ENCODE data around the gene SMIM10L1. TPM values are rescaled to one million over a fixed set of nuclear protein-coding genes. Genes with fewer than 3 reads are reported as not detected.

Gene SMIM10L1
- total RNA-seq, 3 donors from 2014 or later, result 6.4 to 6.6 (median 6.4) TPM

- no peak overlapping the region for H3K4me3 ChIP-seq
- TF ChIP-seq POLR2AphosphoS5 (IDR thresholded peaks at IDR 0.05), result no peak
- TF ChIP-seq CTCF (IDR thresholded peaks at IDR 0.05), result no peak
- no peak for TF ChIP-seq POLR2A (IDR thresholded peaks at IDR 0.05)
- H3K27me3 ChIP-seq, result no peaks in the 10 kb centered on the region
- H3K27ac ChIP-seq, result no peak overlapping the region
- no peaks in the 10 kb centered on the region for H3K4me1 ChIP-seq
- intact Hi-C loops (cut with DNase I; ENCODE audit: low total_unique reads), result loop anchor here (5.0 kb wide), 1 partner anchor 268 kb away; no protein-coding TSS in a partner anchor
- no peaks in the 10 kb centered on the region for H3K9me3 ChIP-seq
- H3K36me3 ChIP-seq, result no peaks in the 10 kb centered on the region
- no peak for DNase-seq (ENCODE audit: low spot score in 2 of 2)
These were observed 33.2 kb downstream of the SMIM10L1 start for GRCh38 chr12:11204173-11204572.

- Histone ChIP-seq H3K27me3 (no peaks in the 10 kb centered on the region), H3K27ac (no peak overlapping the region), H3K4me1 (no peaks in the 10 kb centered on the region), H3K9me3 (no peaks in the 10 kb centered on the region), H3K4me3 (no peak overlapping the region), H3K36me3 (no peaks in the 10 kb centered on the region)
- no peak for DNase-seq (ENCODE audit: low spot score in 2 of 2)
- intact Hi-C loops (cut with DNase I; ENCODE audit: low total_unique reads), result no loop called here
- TF ChIP-seq POLR2A (IDR thresholded peaks at IDR 0.05) (no peak), CTCF (IDR thresholded peaks at IDR 0.05) (no peak), POLR2AphosphoS5 (IDR thresholded peaks at IDR 0.05) (no peak)
These were observed 38.1 kb downstream of the SMIM10L1 start for GRCh38 chr12:11209113-11209512.

Other genes starting within 250 kb of the SMIM10L1 start
- gene PRH2, start 242.0 kb upstream of the SMIM10L1 start, total RNA-seq, result not detected
- 1 to 10 TPM; 3.7 to 8.8 (median 7.9) TPM for gene TAS2R14, start 231.9 kb upstream of the SMIM10L1 start, total RNA-seq
- gene TAS2R50, start 184.3 kb upstream of the SMIM10L1 start, total RNA-seq, result 1 to 10 TPM; 4.0 to 6.2 (median 4.2) TPM
- 1 to 10 TPM; 4.6 to 7.9 (median 5.6) TPM for gene TAS2R20, start 172.9 kb upstream of the SMIM10L1 start, total RNA-seq
- 10 to 100 TPM in 2 of 3 donors, 1 to 10 TPM in 1; 4.2 to 10.5 (median 10.1) TPM for gene TAS2R19, start 148.6 kb upstream of the SMIM10L1 start, total RNA-seq
- gene TAS2R31, start 139.8 kb upstream of the SMIM10L1 start, total RNA-seq, result 1 to 10 TPM; 6.1 to 8.2 (median 6.9) TPM
- gene TAS2R46, start 108.9 kb upstream of the SMIM10L1 start, total RNA-seq, result 1 to 10 TPM; 3.2 to 4.6 (median 3.2) TPM
- 1 to 10 TPM; 5.2 to 9.2 (median 6.1) TPM for gene TAS2R43, start 78.9 kb upstream of the SMIM10L1 start, total RNA-seq
- 10 to 100 TPM in 2 of 3 donors, 1 to 10 TPM in 1; 8.6 to 17.0 (median 11.1) TPM for gene TAS2R30, start 36.5 kb upstream of the SMIM10L1 start, total RNA-seq
- gene TAS2R42, start 15.7 kb downstream of the SMIM10L1 start, total RNA-seq, result not detected
- not detected for gene PRB3, start 98.5 kb downstream of the SMIM10L1 start, total RNA-seq
- gene PRB4, start 139.2 kb downstream of the SMIM10L1 start, total RNA-seq, result not detected
- gene PRB2, start 224.4 kb downstream of the SMIM10L1 start, total RNA-seq, result not detected